MM.1S (cell line): ENCODE data around the gene ADAMTS2.
"Not testable (repeated sequence)": the region's sequence is repeated elsewhere in the genome, so short reads cannot be mapped to it uniquely, and the experiment has no call there.

Source experiments
- DNase-seq: peaks from one replicate; pipeline ENCODE4 v3.0.0-alpha.2; 2015
- H2AFZ ChIP-seq: fragments of 300-600 bp; sonication (generic); 2 replicates; pipeline ENCODE4 v1.6.0; 2016; ENCODE audit warnings: antibody characterized with exemption, low read length
- H3F3A ChIP-seq: fragments of 300-600 bp; sonication (generic); 2 replicates; pipeline ENCODE4 v1.6.1; 2016; ENCODE audit warnings: mild to moderate bottlenecking, antibody characterized with exemption, low read length, moderate library complexity, mixed read lengths; ENCODE audit not compliant: insufficient read depth
- H3K27ac ChIP-seq: fragments of 300-600 bp; sonication (generic); 2 replicates; pipeline ENCODE4 v1.5.1; 2016; ENCODE audit warnings: mild to moderate bottlenecking, low read length
- H3K27me3 ChIP-seq: fragments of 300-600 bp; sonication (generic); replicated peaks from 2 replicates; pipeline ENCODE4 v1.6.0; 2016; ENCODE audit warnings: low read length; ENCODE audit not compliant: insufficient read depth
- H3K36me3 ChIP-seq: fragments of 300-600 bp; sonication (generic); replicated peaks from 2 replicates; pipeline ENCODE4 v1.6.1; 2016; ENCODE audit warnings: mild to moderate bottlenecking, low read length, mixed read lengths; ENCODE audit not compliant: insufficient read depth
- H3K4me1 ChIP-seq: fragments of 300-600 bp; sonication (generic); 2 replicates; pipeline ENCODE4 v1.6.1; 2016; ENCODE audit warnings: low read length, mixed read lengths
- H3K4me2 ChIP-seq: fragments of 300-600 bp; sonication (generic); 2 replicates; pipeline ENCODE4 v1.6.0; 2016; ENCODE audit warnings: low read depth, low read length
- H3K4me3 ChIP-seq: fragments of 300-600 bp; sonication (generic); 2 replicates; pipeline ENCODE4 v1.5.1; 2016; ENCODE audit warnings: low read length, mixed read lengths
- H3K79me2 ChIP-seq: fragments of 300-600 bp; sonication (generic); 2 replicates; pipeline ENCODE4 v1.6.1; 2016; ENCODE audit warnings: mixed run types, low read length, mixed read lengths
- H3K9ac ChIP-seq: fragments of 300-600 bp; sonication (generic); 2 replicates; pipeline ENCODE4 v1.6.1; 2016; ENCODE audit warnings: low read length, mixed read lengths
- H3K9me2 ChIP-seq: fragments of 300-600 bp; sonication (generic); replicated peaks from 2 replicates; pipeline ENCODE4 v1.6.1; 2016; ENCODE audit warnings: mild to moderate bottlenecking, low read length, mixed read lengths; ENCODE audit not compliant: insufficient read depth
- H3K9me3 ChIP-seq: fragments of 300-600 bp; sonication (generic); replicated peaks from 2 replicates; pipeline ENCODE4 v1.6.1; 2016; ENCODE audit warnings: mild to moderate bottlenecking, low read length, mixed read lengths; ENCODE audit not compliant: insufficient read depth
- H4K20me1 ChIP-seq: fragments of 300-600 bp; sonication (generic); 2 replicates; pipeline ENCODE4 v1.6.1; 2016; ENCODE audit warnings: mild to moderate bottlenecking, low read length, moderate library complexity, mixed read lengths; ENCODE audit not compliant: insufficient read depth
- EZH2 ChIP-seq: fragments of 300-600 bp; sonication (generic); optimal IDR thresholded peaks from 2 replicates; pipeline ENCODE3; 2017; ENCODE audit warnings: low read depth, mild to moderate bottlenecking, antibody characterized with exemption, low read length, mixed read lengths
- EZH2phosphoT487 ChIP-seq: fragments of 300-600 bp; sonication (generic); IDR thresholded peaks from 2 replicates; pipeline ENCODE4 v1.6.1; 2018; ENCODE audit warnings: antibody characterized with exemption, low read length
- TF ChIP-seq, protein P1 (sequence below): fragments of 300-600 bp; sonication (generic); IDR thresholded peaks from 2 replicates; pipeline ENCODE4 v1.5.1; 2016; ENCODE audit warnings: antibody characterized with exemption, low read length, mixed read lengths

The ADAMTS2 gene

DNA sequence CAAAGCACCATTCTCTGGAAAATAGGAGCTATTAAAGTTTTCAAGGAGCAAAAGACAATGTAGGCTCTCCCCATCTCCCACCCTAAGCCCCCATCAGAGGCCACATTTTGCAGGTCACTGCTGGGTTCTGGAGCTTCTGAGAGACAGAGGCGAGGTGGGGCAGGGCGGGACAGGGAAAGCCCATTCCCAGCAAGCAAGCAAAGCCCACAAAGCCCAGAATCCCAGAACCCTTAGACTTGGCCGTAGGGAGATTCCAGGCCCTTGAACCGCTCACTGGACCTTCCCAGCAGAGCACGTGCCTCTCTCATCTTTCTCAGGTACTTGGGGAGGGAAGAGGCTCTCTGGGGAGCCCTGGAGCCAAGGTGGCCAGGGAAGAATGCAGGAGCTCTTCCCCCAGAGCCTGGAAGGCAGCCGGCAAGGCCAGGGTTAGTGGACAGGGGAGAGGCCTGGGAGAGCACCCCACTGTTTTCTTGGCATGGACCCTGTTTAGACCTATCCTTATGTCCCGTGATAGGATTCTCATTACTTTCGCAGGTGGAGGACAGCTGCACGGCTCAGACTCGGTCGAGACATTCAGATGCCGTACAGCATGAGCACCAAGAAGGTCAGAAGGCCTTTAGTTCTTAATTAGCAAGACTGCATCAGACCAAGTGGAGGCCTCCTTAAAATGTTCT is 232.7 kb downstream of the ADAMTS2 start:
- H3K4me3 ChIP-seq: no peak overlapping the region
- H3K36me3 ChIP-seq: no peaks in the 10 kb centered on the region
- DNase-seq: no peak
- H4K20me1 ChIP-seq: no peaks in the 10 kb centered on the region
- no peaks in the 10 kb centered on the region for H3K9me2 ChIP-seq
- no peak overlapping the region for H2AFZ ChIP-seq
- H3K4me2 ChIP-seq: no peak overlapping the region
- H3K27ac ChIP-seq: no peak overlapping the region
- H3K27me3 ChIP-seq: peaks cover 42% of the 10 kb centered on the region
- no peaks in the 10 kb centered on the region for H3F3A ChIP-seq
- no peak overlapping the region for H3K9ac ChIP-seq
- TF ChIP-seq, protein P1, sequence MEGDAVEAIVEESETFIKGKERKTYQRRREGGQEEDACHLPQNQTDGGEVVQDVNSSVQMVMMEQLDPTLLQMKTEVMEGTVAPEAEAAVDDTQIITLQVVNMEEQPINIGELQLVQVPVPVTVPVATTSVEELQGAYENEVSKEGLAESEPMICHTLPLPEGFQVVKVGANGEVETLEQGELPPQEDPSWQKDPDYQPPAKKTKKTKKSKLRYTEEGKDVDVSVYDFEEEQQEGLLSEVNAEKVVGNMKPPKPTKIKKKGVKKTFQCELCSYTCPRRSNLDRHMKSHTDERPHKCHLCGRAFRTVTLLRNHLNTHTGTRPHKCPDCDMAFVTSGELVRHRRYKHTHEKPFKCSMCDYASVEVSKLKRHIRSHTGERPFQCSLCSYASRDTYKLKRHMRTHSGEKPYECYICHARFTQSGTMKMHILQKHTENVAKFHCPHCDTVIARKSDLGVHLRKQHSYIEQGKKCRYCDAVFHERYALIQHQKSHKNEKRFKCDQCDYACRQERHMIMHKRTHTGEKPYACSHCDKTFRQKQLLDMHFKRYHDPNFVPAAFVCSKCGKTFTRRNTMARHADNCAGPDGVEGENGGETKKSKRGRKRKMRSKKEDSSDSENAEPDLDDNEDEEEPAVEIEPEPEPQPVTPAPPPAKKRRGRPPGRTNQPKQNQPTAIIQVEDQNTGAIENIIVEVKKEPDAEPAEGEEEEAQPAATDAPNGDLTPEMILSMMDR: no peak
- TF ChIP-seq EZH2 (no peak), EZH2phosphoT487 (no peak)
- H3K9me3 ChIP-seq: no peaks in the 10 kb centered on the region
- H3K4me1 ChIP-seq: no peaks in the 10 kb centered on the region
- no peaks in the 10 kb centered on the region for H3K79me2 ChIP-seq

DNA sequence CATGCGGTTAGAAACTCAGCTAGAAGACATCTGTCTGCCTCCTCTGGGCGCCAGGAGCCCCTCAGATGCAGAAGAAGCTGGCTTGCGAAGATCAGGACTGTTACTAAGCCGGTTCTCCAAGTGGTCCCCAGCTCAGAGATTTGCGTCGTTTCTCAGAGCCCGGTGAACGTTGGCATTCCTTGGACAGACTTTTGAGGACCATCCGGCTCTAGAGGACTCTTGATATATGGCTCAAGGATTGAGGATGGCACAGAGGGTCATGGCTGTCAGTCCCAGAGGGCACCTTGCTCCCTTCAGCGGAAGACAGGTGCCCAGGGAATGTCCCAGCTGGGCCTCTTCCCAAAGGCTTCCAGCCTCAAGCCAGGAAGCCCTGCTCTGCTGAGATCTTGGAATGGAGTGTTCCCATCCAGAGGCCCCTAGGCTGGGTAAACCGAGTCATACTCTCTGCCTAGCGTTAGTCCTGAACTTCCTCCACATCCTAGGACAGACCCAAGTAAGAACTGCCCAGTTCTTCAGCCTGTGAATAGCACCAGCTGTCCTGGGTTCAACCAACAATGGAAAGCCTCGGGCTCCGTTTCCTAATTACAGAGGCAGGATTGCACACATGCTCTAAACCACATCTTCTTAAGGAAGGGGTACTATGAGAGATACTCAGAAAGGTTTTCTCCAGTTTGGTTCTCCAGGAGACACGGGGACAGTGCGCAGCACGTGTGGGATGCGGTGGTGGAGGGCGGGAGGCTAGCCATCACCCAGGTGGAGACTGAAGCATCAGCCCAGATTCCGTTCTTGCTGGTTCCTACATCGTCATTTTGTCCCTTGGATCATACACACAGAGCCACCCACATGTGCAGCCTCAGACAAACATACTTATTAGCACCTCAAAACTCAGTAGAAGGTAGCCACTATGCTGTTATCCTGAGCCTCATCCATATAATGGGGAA is 233.7 kb downstream of the ADAMTS2 start:
- Histone ChIP-seq H3K4me1 (no peaks in the 10 kb centered on the region), H3K27ac (no peak overlapping the region), H4K20me1 (no peaks in the 10 kb centered on the region), H3K9me3 (no peaks in the 10 kb centered on the region), H3F3A (no peaks in the 10 kb centered on the region), H3K9me2 (no peaks in the 10 kb centered on the region), H3K4me3 (no peak overlapping the region), H3K27me3 (peaks cover 44% of the 10 kb centered on the region), H3K36me3 (no peaks in the 10 kb centered on the region), H3K9ac (no peak overlapping the region), H2AFZ (no peak overlapping the region), H3K4me2 (no peak overlapping the region), H3K79me2 (no peaks in the 10 kb centered on the region)
- TF ChIP-seq EZH2phosphoT487: no peak
- TF ChIP-seq, protein P1: no peak
- TF ChIP-seq EZH2: no peak
- DNase-seq: no peak

DNA sequence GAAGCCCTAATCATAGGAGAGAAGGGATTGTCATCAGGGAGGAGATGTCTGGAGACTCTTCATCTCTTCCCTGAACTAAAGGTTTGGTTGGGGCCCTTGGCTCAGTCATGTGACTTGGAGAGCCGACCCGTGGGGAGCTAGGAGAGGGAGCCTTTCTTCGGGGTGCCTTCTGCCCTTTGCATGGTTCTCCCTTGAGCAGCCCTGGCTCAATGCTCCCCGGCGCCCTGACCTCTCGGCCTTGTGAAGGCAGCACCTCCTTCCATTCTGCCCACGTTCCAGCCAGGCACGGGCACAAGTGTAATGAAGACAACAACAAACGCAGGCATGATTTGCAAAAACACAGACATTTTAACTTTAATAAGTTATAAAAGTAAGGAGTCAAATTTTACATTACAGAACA is 234.7 kb downstream of the ADAMTS2 start:
- H2AFZ ChIP-seq: no peak overlapping the region
- no peak for TF ChIP-seq EZH2phosphoT487
- H3K9ac ChIP-seq: no peak overlapping the region
- H3K4me3 ChIP-seq: no peak overlapping the region
- no peak overlapping the region for H3K27ac ChIP-seq
- H3K79me2 ChIP-seq: no peaks in the 10 kb centered on the region
- H3F3A ChIP-seq: no peaks in the 10 kb centered on the region
- no peak overlapping the region for H3K4me2 ChIP-seq
- no peaks in the 10 kb centered on the region for H4K20me1 ChIP-seq
- H3K36me3 ChIP-seq: no peaks in the 10 kb centered on the region
- H3K9me2 ChIP-seq: no peaks in the 10 kb centered on the region
- H3K27me3 ChIP-seq: peaks cover 41% of the 10 kb centered on the region
- H3K4me1 ChIP-seq: no peaks in the 10 kb centered on the region
- no peaks in the 10 kb centered on the region for H3K9me3 ChIP-seq
- DNase-seq: no peak

GRCh38 chr5:179101282-179101681 is 244.0 kb downstream of the ADAMTS2 start:
- H3K9me2 ChIP-seq, H4K20me1 ChIP-seq, H2AFZ ChIP-seq, H3F3A ChIP-seq, H3K9ac ChIP-seq, H3K4me1 ChIP-seq, H3K36me3 ChIP-seq, H3K4me2 ChIP-seq, H3K27me3 ChIP-seq, H3K9me3 ChIP-seq, H3K79me2 ChIP-seq, H3K27ac ChIP-seq, DNase-seq, H3K4me3 ChIP-seq: not testable (repeated sequence)
